Neural progenitor cell (in vitro differentiated cells): ENCODE results near the gene MCRIP2.

Experiments
- EZH2 ChIP-seq: fragments of 200-600 bp; sonication (generic); IDR thresholded peaks from 2 replicates; pipeline ENCODE4 v1.6.1; 2017; ENCODE audit warnings: antibody characterized with exemption, mild to moderate bottlenecking, moderate library complexity
- EZH2phosphoT487 ChIP-seq: fragments of 200-600 bp; sonication (generic); IDR thresholded peaks from 2 replicates; pipeline ENCODE4 v1.6.1; 2017; ENCODE audit warnings: antibody characterized with exemption
- TF ChIP-seq, protein P1 (sequence below): fragments of 200-600 bp; sonication (generic); IDR thresholded peaks from 2 replicates; pipeline ENCODE4 v1.5.1; 2017; ENCODE audit warnings: antibody characterized with exemption, mild to moderate bottlenecking

DNA sequence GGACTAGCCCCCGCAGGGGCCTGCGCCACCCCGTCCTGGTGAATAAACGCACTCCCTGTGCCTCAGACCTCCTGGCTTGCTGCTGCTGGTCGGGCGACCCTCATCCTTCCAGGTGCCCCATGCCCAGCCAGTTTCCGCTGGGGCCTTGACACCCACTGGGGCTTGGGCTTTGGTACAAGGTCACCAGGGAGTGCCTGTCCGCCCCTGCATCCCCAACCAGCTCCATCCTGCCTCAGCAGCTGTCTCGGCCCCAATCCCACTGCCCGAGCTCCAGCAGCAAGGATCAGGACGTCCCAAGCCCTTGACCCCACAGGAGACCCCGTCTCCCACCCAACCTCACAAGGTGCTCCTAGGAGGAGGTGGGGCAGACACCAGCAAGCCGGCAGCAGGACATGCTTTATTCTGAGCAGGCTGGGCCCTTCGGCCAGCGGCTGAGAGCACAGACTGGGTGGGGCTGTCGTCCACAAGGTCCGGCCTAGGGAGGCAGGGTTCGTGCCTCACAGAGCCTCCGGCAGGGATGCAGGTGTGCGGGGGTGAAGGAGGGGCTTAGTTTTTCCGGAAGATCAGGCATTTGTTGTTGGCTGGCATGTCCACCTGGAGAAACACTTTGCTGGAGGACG, 7.5 kb upstream of the MCRIP2 start:
- TF ChIP-seq, protein P1, sequence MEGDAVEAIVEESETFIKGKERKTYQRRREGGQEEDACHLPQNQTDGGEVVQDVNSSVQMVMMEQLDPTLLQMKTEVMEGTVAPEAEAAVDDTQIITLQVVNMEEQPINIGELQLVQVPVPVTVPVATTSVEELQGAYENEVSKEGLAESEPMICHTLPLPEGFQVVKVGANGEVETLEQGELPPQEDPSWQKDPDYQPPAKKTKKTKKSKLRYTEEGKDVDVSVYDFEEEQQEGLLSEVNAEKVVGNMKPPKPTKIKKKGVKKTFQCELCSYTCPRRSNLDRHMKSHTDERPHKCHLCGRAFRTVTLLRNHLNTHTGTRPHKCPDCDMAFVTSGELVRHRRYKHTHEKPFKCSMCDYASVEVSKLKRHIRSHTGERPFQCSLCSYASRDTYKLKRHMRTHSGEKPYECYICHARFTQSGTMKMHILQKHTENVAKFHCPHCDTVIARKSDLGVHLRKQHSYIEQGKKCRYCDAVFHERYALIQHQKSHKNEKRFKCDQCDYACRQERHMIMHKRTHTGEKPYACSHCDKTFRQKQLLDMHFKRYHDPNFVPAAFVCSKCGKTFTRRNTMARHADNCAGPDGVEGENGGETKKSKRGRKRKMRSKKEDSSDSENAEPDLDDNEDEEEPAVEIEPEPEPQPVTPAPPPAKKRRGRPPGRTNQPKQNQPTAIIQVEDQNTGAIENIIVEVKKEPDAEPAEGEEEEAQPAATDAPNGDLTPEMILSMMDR: no peak
- no peak for TF ChIP-seq EZH2phosphoT487
- TF ChIP-seq EZH2: no peak
